Measurements from ENCODE around the gene AUTS2. TPM values are rescaled to one million over a fixed set of nuclear protein-coding genes. Genes with fewer than 3 reads are reported as not detected.

AUTS2 gene
- total RNA-seq, 1 experiment from 2014 or later = 2.5 TPM

- intact Hi-C loops (cut with micrococcal nuclease; ENCODE audit: unreplicated experiment) (loop anchor here (1.0 kb wide), 1 partner anchor 17 kb away; no protein-coding TSS in a partner anchor), in situ Hi-C loops (cut with HindIII; ENCODE audit: low pct_unique_long_range_greater_than_20kb, low sequenced_read_pairs) (no loop called here)
- DNase-seq (ENCODE audit: low read depth, low spot score) (no peak), ATAC-seq (no peak)
- ChIA-PET POLR2A (no interaction called here), CTCF (no interaction called here)
- Histone ChIP-seq H3K36me3 (ENCODE audit: control insufficient read depth, insufficient read depth, low read length) (no peaks in the 10 kb centered on the region), H3K9me3 (ENCODE audit: control insufficient read depth, insufficient read depth, low read depth, low read length) (no peaks in the 10 kb centered on the region), H3K4me3 (ENCODE audit: low read depth in 2 of 2, low read length in 2 of 2) (no peak overlapping the region), H3K27me3 (ENCODE audit: control insufficient read depth, insufficient read depth, low read length) (no peaks in the 10 kb centered on the region), H3K27ac (ENCODE audit: low read length) (no peak overlapping the region), H3K4me1 (ENCODE audit: control insufficient read depth, insufficient read depth, low read length) (no peaks in the 10 kb centered on the region)
- BruUV-seq (replicated peaks) = no TSS peak
- TF ChIP-seq REST (IDR thresholded peaks at IDR 0.05; ENCODE audit: insufficient read depth in 1 of 2, low read depth in 2 of 2, low read length in 1 of 2) (no peak), POLR2AphosphoS5 (IDR thresholded peaks at IDR 0.05; ENCODE audit: low read depth, low read length) (no peak), TCF7L2 (IDR thresholded peaks at IDR 0.05; ENCODE audit: low read depth, low read length) (no peak), SIN3A (IDR thresholded peaks at IDR 0.05; ENCODE audit: borderline replicate concordance, insufficient read depth, low read depth, low read length) (no peak), CTCF (IDR thresholded peaks at IDR 0.05) (no peak)
Observed at GRCh38 chr7:70349031-70349430, 750.8 kb downstream of the AUTS2 start.

- BruUV-seq (replicated peaks) = no TSS peak
- H3K9me3 ChIP-seq (ENCODE audit: control insufficient read depth, insufficient read depth, low read depth, low read length) = no peaks in the 10 kb centered on the region
- in situ Hi-C loops (cut with HindIII; ENCODE audit: low pct_unique_long_range_greater_than_20kb, low sequenced_read_pairs) (no loop called here), intact Hi-C loops (cut with micrococcal nuclease; ENCODE audit: unreplicated experiment) (loop anchor here (1.0 kb wide), 1 partner anchor 16 kb away; no protein-coding TSS in a partner anchor)
- ChIA-PET CTCF (no interaction called here), POLR2A (no interaction called here)
- H3K4me1 ChIP-seq (ENCODE audit: control insufficient read depth, insufficient read depth, low read length) = no peaks in the 10 kb centered on the region
- no peak for ATAC-seq
- TF ChIP-seq REST (IDR thresholded peaks at IDR 0.05; ENCODE audit: insufficient read depth in 1 of 2, low read depth in 2 of 2, low read length in 1 of 2) (no peak), CTCF (IDR thresholded peaks at IDR 0.05) (no peak), SIN3A (IDR thresholded peaks at IDR 0.05; ENCODE audit: borderline replicate concordance, insufficient read depth, low read depth, low read length) (no peak), POLR2AphosphoS5 (IDR thresholded peaks at IDR 0.05; ENCODE audit: low read depth, low read length) (no peak), TCF7L2 (IDR thresholded peaks at IDR 0.05; ENCODE audit: low read depth, low read length) (no peak)
- no peak overlapping the region for H3K4me3 ChIP-seq (ENCODE audit: low read depth in 2 of 2, low read length in 2 of 2)
- H3K27ac ChIP-seq (ENCODE audit: low read length) = no peak overlapping the region
- no peak for DNase-seq (ENCODE audit: low read depth, low spot score)
- no peaks in the 10 kb centered on the region for H3K36me3 ChIP-seq (ENCODE audit: control insufficient read depth, insufficient read depth, low read length)
- H3K27me3 ChIP-seq (ENCODE audit: control insufficient read depth, insufficient read depth, low read length) = no peaks in the 10 kb centered on the region
Observed at GRCh38 chr7:70349819-70350218, 751.5 kb downstream of the AUTS2 start.

All from Panc1 (cell line).